Astrocyte of the hippocampus (primary cell): Measurements from ENCODE around the gene PTS.

ENCODE experiments used
- DNase-seq: peaks from one replicate; pipeline ENCODE4 v3.0.0; 2011; ENCODE audit warnings: low read depth, low spot score

Gene PTS

DNA sequence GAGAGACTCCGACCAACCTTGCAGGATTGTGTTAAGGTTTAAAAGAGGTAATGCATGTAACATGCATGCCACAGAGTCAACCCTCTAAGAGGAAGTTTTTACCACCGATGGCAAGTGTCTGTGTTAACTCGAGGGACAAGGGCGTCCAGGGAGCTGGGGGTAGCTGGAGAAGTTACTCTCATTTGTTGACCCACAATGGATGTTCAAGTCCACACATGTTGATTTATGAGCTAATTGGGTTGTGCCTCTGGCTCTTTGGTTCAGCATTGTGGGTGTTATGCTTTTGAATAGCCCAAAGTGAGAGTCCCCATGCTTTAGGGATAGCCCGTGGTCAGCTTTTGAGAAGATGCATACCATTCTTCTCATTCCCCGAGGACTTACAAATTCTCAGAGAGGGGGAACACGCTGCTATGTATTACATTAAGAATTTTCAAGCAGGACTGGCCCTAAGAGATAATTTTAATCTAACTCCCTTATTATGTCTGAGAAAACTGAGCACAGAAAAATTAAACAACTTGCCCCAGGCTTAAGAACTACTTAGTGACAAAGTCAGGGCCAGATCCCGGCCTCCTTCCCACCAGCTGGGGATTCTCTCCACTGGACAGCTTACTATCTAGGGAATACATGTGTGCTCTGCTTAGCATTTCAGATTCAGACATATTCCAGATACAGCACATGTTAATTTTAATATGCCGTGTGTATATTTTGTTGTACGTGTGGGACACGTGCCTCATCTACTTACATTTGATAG is 39.6 kb downstream of the PTS start:
- DNase-seq = peak; percentile 37

- no peak for DNase-seq
Observed at GRCh38 chr11:112266410-112266778, 40.2 kb downstream of the PTS start.

GRCh38 chr11:112267188-112267591 is 41.0 kb downstream of the PTS start:
- no peak for DNase-seq

GRCh38 chr11:112268406-112268805 is 42.2 kb downstream of the PTS start:
- DNase-seq = no peak

DNA sequence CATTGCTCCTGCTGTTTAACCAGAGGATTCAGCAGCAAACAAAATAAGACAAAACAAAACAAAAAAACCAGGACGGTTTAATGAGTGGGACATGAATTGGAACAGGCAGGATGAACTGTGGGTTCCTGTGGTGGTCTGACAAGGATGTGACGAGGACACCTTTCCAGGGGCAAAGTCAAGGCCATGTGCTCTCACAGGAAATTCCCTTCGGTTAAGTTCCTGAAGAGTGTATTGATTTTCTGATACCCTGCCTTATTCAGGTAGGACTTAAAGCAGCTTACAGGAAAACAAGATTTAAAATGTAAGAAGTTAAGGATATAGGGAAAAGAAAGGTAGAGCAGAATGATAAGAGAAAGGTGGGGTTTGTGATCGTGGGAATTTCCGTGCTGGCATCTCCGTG is 42.9 kb downstream of the PTS start:
- DNase-seq = no peak

GRCh38 chr11:112270551-112271180 is 44.4 kb downstream of the PTS start:
- no peak for DNase-seq

- no peak for DNase-seq
Observed at GRCh38 chr11:112271242-112271641, 45.0 kb downstream of the PTS start.

GRCh38 chr11:112273066-112273465 is 46.8 kb downstream of the PTS start:
- no peak for DNase-seq

GRCh38 chr11:112274007-112274783 is 48.0 kb downstream of the PTS start:
- no peak for DNase-seq

GRCh38 chr11:112277029-112277428 is 50.8 kb downstream of the PTS start:
- DNase-seq = no peak

GRCh38 chr11:112277941-112278340 is 51.7 kb downstream of the PTS start:
- peak; percentile 62 for DNase-seq

- no peak for DNase-seq
Observed at GRCh38 chr11:112278803-112279202, 52.6 kb downstream of the PTS start.

GRCh38 chr11:112279901-112280267 is 53.7 kb downstream of the PTS start:
- peak; percentile 79 for DNase-seq

DNA sequence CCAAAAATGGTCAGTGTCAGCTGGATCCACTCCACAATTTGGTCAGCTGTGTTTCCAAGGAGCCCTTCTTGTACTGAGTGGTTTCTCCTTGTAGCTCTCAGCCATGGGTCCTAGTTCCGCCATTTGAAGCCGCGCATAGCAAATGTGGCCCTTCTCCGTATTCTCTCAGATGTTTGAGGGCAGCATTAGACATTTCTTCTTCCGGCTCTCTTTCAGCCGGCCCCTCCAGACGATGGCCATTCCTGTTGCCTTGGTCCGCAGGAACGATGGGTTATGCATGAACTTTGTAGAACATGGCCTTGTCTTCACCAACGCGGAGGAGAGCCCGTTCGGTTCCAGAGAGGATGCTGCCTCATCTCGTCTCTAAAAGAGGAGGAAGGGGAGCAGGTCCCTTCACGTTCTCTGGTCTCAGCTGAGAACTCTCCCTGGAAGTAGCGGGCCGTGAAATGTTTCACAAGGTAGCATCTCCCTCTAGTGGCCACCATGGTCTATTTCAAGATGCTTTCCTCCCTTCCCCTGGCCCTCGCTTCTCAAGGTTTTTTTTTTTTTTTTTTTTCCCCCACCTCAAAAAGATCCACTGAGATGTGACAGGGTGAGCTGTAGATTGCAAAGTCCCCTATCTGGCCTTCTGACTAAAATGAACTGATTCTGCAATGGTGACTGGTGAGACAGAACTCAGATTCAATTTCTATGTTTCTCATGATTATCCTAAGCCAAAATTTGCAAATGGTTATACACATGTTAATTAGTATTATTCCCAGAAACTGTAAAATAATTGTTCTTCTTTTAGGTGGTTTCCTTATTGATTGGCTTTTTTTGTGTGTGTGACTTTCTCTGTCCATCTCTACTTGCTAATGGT is 54.3 kb downstream of the PTS start:
- peak; percentile 90 for DNase-seq

GRCh38 chr11:112281726-112282125 is 55.5 kb downstream of the PTS start:
- no peak for DNase-seq
